ENCODE measurements around the gene USP44. TPM values are rescaled to one million over a fixed set of nuclear protein-coding genes. Genes with fewer than 3 reads are reported as not detected.

Gene USP44
- total RNA-seq, 1 donor from 2014 or later, result not detected

DNA sequence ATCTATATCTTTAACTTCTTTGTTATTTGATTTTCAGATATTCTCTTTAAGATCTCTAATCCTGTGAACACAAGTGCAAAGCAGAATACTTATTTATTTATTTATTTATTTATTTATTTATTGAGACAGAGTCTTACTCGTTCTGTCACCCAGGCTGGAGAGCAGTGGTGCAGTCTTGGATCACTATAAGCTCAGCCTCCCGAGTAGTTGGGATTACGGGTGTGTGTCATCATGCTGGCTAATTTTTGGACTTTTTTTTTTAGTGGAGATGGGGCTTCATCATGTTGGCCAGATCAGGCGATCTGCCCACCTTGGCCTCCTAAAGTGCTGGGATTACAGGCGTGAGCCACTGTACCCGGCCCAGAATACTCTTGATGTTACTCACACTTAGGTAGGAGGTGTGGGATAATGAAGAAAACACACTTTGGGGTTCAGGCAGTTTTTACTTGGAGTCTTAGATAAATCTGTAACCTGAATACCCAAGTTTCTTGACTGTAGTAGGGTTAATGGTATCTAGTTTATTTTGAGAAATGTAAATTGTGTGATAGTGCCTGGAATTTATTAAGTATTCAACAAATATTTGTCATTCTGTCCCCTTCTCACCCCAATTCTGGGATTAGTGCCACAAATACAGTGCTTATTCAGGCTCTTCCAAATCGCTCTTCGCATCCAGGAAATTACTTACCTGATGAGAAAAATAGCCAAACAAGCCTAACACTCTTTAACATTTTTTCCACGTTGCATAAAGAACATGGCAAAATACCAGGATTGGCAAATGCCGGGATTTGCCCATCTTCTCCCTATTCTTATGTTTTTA is 44.4 kb downstream of the USP44 start:
- no peaks in the 10 kb centered on the region for H3K27me3 Mint-ChIP-seq (ENCODE audit: low read depth)
- H3K27ac Mint-ChIP-seq (ENCODE audit: unreplicated experiment), result peak overlapping the region; percentile 62
- no peak for DNase-seq (ENCODE audit: low spot score)

DNA sequence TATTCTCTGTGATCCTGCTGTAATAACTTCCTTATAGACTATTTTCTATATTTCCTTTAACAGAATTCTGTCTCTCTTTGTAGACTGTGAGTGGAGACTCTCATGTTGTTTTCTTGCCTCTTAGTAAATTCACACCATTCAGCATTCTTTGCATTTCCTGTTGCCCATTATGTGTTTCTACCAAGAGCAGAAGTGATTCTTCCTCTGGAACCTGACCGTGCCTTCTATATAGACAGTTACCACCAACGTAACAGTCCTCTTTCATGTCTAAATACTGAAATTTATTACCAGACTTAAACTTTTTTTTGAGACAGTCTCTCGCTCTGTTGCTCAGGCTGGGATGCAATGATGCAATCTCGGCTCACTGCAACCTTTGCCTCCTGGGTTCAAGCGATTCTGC is 46.2 kb downstream of the USP44 start:
- H3K27ac Mint-ChIP-seq (ENCODE audit: unreplicated experiment), result no peak overlapping the region
- H3K36me3 Mint-ChIP-seq (ENCODE audit: low read depth), result peaks cover 39% of the 10 kb centered on the region
- H3K27me3 Mint-ChIP-seq (ENCODE audit: low read depth), result no peaks in the 10 kb centered on the region
- H3K4me1 Mint-ChIP-seq (ENCODE audit: low read depth), result no peaks in the 10 kb centered on the region
- H3K4me3 Mint-ChIP-seq (ENCODE audit: unreplicated experiment), result no peak overlapping the region
- DNase-seq (ENCODE audit: low spot score), result no peak
- TF ChIP-seq, protein P1, sequence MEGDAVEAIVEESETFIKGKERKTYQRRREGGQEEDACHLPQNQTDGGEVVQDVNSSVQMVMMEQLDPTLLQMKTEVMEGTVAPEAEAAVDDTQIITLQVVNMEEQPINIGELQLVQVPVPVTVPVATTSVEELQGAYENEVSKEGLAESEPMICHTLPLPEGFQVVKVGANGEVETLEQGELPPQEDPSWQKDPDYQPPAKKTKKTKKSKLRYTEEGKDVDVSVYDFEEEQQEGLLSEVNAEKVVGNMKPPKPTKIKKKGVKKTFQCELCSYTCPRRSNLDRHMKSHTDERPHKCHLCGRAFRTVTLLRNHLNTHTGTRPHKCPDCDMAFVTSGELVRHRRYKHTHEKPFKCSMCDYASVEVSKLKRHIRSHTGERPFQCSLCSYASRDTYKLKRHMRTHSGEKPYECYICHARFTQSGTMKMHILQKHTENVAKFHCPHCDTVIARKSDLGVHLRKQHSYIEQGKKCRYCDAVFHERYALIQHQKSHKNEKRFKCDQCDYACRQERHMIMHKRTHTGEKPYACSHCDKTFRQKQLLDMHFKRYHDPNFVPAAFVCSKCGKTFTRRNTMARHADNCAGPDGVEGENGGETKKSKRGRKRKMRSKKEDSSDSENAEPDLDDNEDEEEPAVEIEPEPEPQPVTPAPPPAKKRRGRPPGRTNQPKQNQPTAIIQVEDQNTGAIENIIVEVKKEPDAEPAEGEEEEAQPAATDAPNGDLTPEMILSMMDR (IDR thresholded peaks at IDR 0.05), result no peak
- H3K9me3 Mint-ChIP-seq (ENCODE audit: low read depth), result no peaks in the 10 kb centered on the region

More for the DNA sequence above, 44.4 kb downstream of the USP44 start:
- no peaks in the 10 kb centered on the region for H3K4me1 Mint-ChIP-seq (ENCODE audit: low read depth)
- H3K36me3 Mint-ChIP-seq (ENCODE audit: low read depth), result peaks cover 38% of the 10 kb centered on the region
- H3K4me3 Mint-ChIP-seq (ENCODE audit: unreplicated experiment), result no peak overlapping the region
- TF ChIP-seq, protein P1 (IDR thresholded peaks at IDR 0.05), result no peak
- H3K9me3 Mint-ChIP-seq (ENCODE audit: low read depth), result no peaks in the 10 kb centered on the region

DNA sequence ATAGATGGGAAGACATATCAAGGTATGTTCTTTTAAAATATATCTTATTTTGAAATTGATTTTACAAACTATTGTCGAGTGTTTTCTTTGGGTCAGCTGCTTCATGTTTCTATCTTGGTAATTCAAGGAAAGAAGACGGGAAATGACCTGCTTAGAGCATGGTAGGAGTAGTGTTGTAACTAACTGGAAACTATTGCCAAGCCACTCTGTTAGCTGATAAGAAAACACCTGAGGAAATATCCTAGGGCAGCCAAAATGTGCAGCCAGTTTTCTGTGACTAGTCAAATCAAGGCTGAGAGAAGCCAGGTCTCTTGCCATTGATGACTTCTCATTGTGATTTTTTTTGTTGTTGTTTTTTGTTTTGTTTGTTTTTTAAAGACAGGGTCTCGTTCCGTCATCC is 47.1 kb downstream of the USP44 start:
- Mint-ChIP-seq H3K27me3 (ENCODE audit: low read depth) (no peaks in the 10 kb centered on the region), H3K4me1 (ENCODE audit: low read depth) (no peaks in the 10 kb centered on the region), H3K27ac (ENCODE audit: unreplicated experiment) (no peak overlapping the region), H3K9me3 (ENCODE audit: low read depth) (peaks cover 4% of the 10 kb centered on the region), H3K4me3 (ENCODE audit: unreplicated experiment) (no peak overlapping the region), H3K36me3 (ENCODE audit: low read depth) (peaks cover 43% of the 10 kb centered on the region)
- no peak for DNase-seq (ENCODE audit: low spot score)
- TF ChIP-seq, protein P1 (IDR thresholded peaks at IDR 0.05), result no peak

DNA sequence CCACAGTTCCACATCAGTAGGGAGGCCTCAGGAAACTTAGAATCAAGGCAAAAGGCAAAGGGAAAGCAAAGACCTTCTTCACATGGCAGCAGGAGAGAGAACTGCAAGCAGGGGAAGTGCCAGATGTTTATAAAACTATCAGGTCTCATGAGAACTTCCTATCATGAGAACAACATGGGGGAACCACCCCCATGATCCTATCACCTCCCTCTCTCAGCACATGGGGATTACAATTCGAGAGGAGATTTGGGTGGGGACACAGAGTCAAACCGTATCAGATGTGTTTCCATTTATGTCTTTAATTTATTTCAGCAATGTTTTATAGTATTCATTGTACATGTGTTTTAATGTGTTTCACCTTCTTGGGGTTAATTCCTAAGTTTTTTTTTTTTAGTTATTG is 51.5 kb downstream of the USP44 start:
- H3K4me3 Mint-ChIP-seq (ENCODE audit: unreplicated experiment), result no peak overlapping the region
- DNase-seq (ENCODE audit: low spot score), result no peak
- H3K27ac Mint-ChIP-seq (ENCODE audit: unreplicated experiment), result no peak overlapping the region
- H3K9me3 Mint-ChIP-seq (ENCODE audit: low read depth), result peaks cover 5% of the 10 kb centered on the region
- TF ChIP-seq, protein P1 (IDR thresholded peaks at IDR 0.05), result no peak
- no peaks in the 10 kb centered on the region for H3K4me1 Mint-ChIP-seq (ENCODE audit: low read depth)
- no peaks in the 10 kb centered on the region for H3K27me3 Mint-ChIP-seq (ENCODE audit: low read depth)
- H3K36me3 Mint-ChIP-seq (ENCODE audit: low read depth), result peaks cover 55% of the 10 kb centered on the region

DNA sequence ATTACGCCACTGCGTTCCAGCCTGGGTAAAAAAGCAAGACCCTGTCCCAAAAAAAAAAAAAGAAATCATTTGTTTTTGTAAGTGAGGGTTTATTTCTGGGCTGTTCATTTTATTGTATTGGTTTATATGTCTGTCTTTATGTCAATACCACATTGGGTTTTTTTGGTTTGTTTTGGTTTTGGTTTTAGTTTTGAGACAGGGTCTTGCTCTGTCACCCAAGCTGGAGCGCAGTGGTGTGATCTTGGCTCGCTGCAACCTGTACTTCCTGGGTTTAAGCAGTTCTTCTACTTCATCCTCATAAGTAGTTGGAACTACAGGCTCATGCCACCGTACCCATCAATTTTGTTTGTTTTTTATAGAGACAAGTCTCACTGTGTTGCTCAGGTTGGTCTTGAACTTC is 52.3 kb downstream of the USP44 start:
- Mint-ChIP-seq H3K27me3 (ENCODE audit: low read depth) (no peaks in the 10 kb centered on the region), H3K36me3 (ENCODE audit: low read depth) (peaks cover 50% of the 10 kb centered on the region)

More for the DNA sequence above, 52.3 kb downstream of the USP44 start:
- DNase-seq (ENCODE audit: low spot score), result no peak
- Mint-ChIP-seq H3K9me3 (ENCODE audit: low read depth) (peaks cover 5% of the 10 kb centered on the region), H3K4me1 (ENCODE audit: low read depth) (no peaks in the 10 kb centered on the region), H3K27ac (ENCODE audit: unreplicated experiment) (no peak overlapping the region), H3K4me3 (ENCODE audit: unreplicated experiment) (no peak overlapping the region)
- TF ChIP-seq, protein P1 (IDR thresholded peaks at IDR 0.05), result no peak

All from chondrocyte (in vitro differentiated cells).